ENCODE measurements around the gene CRYBA1.
"Not testable (repeated sequence)": the region's sequence is repeated elsewhere in the genome, so short reads cannot be mapped to it uniquely, and the experiment has no call there.

The CRYBA1 gene

DNA sequence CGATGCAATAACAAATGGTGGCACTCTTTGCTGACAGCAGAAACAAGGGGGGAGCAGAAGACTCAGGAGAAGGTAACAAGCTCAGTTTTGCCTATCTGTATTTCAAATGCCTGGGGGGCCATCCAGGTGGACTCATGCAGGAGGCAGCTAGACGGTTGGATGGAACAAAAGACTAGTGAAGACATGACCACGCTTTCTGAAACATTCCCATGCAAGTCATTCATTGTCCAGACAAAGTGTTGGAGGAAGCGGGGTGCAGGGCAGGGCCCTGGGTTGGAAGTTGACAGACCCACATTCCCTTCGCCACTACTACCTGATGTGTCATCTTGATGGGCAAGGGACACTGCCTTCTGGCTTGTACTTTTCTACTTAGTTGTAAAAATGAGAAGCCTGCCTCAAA, 29.8 kb upstream of the CRYBA1 start:
- TF ChIP-seq, protein P1, sequence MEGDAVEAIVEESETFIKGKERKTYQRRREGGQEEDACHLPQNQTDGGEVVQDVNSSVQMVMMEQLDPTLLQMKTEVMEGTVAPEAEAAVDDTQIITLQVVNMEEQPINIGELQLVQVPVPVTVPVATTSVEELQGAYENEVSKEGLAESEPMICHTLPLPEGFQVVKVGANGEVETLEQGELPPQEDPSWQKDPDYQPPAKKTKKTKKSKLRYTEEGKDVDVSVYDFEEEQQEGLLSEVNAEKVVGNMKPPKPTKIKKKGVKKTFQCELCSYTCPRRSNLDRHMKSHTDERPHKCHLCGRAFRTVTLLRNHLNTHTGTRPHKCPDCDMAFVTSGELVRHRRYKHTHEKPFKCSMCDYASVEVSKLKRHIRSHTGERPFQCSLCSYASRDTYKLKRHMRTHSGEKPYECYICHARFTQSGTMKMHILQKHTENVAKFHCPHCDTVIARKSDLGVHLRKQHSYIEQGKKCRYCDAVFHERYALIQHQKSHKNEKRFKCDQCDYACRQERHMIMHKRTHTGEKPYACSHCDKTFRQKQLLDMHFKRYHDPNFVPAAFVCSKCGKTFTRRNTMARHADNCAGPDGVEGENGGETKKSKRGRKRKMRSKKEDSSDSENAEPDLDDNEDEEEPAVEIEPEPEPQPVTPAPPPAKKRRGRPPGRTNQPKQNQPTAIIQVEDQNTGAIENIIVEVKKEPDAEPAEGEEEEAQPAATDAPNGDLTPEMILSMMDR (IDR thresholded peaks at IDR 0.05; ENCODE audit: control insufficient read depth, extremely low read depth, insufficient read depth), result no peak
- no peak overlapping the region for H3K4me3 ChIP-seq (ENCODE audit: low read depth, low read length)
- DNase-seq (ENCODE audit: low read depth), result no peak

DNA sequence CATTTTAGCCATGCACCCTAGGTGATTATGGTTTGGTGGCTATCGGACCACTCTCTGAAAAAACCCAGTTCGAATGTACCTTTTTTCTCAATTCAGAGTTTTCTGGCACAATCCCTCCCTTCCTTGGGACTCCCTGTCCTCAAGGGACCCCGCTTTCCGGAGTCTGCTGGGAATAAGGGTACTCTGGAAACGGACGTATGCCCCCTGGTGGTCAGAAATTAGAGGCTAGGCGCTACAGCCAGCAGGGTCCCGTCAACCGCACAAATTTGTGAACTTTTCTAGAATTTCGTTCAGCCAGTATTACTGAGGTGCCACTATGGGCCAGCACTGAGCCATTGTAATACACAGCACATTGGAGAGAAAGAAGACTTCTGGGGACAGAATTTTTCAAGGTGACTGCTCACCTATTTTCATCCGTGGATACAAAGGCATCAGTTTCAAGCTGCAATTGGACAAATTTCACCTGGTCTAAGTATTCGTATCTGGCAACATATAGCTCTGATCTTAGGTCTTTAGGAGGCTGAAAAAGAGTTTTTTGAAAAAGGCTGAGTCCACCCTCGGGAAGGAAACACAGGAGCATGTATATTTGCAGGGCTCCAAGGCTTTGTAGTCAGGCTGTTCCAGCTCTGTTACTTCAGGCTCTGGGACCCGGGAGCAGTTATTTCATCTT, 27.1 kb upstream of the CRYBA1 start:
- DNase-seq (ENCODE audit: low read depth), result no peak
- no peak overlapping the region for H3K4me3 ChIP-seq (ENCODE audit: low read depth, low read length)
- TF ChIP-seq, protein P1 (IDR thresholded peaks at IDR 0.05; ENCODE audit: control insufficient read depth, extremely low read depth, insufficient read depth), result peak; percentile 75

DNA sequence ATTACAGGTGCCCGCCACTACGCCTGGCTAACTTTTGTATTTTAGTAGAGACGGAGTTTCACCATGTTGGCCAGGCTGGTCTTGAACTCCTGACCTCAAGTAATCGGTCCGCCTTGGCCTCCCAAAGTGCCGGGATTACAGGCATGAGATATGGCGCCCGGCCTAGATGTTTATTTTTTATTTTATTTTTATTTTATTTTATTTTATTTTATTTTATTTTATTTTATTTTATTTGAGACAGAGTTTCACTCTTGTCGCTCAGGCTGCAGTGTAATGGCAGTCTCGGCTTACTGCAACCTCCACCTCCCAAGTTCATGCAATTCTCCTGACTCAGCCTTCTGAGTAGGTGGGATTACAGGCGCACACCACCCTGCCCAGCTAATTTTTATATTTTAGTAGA, 25.3 kb upstream of the CRYBA1 start:
- not testable (repeated sequence) for H3K4me3 ChIP-seq (ENCODE audit: low read depth, low read length); DNase-seq (ENCODE audit: low read depth)

DNA sequence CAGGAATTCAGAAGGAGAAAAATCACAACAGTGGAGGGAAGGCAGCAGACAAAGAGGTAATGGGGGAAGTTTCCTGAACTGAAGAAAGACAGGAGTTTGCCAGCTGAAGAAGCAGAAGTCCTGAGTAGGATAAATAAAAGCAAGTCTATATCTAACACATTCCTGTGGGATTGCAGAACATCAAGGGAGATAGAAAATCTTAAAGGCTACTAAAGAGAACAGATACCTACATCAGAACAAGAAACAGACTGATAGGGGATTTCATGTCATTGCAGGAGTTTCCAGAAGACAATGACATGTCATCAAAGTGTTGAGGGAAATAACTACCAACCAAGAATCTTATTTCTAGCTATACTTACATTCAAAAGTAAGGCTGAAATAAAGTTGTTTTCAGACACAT, 21.3 kb upstream of the CRYBA1 start:
- TF ChIP-seq, protein P1 (IDR thresholded peaks at IDR 0.05; ENCODE audit: control insufficient read depth, extremely low read depth, insufficient read depth), result no peak
- no peak overlapping the region for H3K4me3 ChIP-seq (ENCODE audit: low read depth, low read length)
- no peak for DNase-seq (ENCODE audit: low read depth)

DNA sequence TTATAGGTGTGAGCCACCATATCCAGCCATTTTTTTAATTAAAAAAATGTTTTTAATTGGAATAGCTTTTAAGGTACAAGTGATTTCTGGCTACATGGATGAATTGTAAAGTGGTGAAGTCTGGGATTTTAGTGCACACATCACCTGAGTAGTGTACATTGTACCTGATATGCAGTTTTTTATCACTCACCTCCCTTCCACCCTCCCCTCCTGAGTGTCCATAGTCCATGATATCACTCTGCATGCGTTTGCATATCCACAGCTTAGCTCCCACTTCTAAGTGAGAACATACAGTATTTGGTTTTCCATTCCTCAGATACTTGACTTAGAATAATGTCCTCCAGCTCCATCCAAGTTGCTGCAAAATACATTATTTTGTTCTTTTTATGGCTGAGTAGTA, 13.4 kb upstream of the CRYBA1 start:
- no peak overlapping the region for H3K4me3 ChIP-seq (ENCODE audit: low read depth, low read length)
- DNase-seq (ENCODE audit: low read depth), result no peak
- TF ChIP-seq, protein P1 (IDR thresholded peaks at IDR 0.05; ENCODE audit: control insufficient read depth, extremely low read depth, insufficient read depth), result no peak

DNA sequence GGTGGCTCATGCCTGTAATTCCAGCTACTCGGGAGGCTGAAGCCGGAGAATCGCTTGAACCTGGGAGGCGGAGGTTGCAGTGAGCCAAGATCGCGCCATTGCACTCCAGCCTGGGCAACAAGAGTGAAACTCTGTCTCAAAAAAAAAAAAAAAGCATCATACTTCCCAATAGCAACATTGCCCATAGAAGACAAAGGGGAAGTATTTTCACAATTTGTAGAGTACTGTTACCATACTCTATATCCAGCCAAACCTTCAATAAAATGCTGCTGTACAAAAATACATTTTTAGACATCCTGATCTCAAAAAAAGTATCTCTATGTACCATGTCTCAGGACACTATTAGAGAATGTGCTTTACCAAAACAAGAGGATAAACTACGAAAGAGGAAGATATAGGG, 11.7 kb upstream of the CRYBA1 start:
- not testable (repeated sequence) for DNase-seq (ENCODE audit: low read depth); H3K4me3 ChIP-seq (ENCODE audit: low read depth, low read length)

DNA sequence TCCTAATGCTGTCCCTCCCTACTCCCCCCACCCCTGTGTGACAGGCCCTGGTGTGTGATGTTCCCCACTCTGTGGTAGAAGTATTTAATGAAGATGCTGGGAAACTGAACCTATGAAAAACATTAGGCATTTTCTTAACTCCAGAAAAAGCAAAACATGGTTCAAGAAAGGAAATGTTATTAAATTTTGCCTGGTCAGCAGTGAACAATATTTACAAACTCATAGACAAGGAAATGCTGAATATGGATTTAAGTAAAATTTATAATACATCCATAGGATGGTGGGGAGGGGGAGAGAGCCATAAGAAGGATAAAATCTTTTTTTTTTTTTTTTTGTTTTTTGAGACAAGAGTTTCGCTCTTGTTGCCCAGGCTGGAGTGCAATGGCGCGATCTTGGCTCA, 10.8 kb upstream of the CRYBA1 start:
- no peak for DNase-seq (ENCODE audit: low read depth)
- H3K4me3 ChIP-seq (ENCODE audit: low read depth, low read length), result no peak overlapping the region
- TF ChIP-seq, protein P1 (IDR thresholded peaks at IDR 0.05; ENCODE audit: control insufficient read depth, extremely low read depth, insufficient read depth), result no peak

DNA sequence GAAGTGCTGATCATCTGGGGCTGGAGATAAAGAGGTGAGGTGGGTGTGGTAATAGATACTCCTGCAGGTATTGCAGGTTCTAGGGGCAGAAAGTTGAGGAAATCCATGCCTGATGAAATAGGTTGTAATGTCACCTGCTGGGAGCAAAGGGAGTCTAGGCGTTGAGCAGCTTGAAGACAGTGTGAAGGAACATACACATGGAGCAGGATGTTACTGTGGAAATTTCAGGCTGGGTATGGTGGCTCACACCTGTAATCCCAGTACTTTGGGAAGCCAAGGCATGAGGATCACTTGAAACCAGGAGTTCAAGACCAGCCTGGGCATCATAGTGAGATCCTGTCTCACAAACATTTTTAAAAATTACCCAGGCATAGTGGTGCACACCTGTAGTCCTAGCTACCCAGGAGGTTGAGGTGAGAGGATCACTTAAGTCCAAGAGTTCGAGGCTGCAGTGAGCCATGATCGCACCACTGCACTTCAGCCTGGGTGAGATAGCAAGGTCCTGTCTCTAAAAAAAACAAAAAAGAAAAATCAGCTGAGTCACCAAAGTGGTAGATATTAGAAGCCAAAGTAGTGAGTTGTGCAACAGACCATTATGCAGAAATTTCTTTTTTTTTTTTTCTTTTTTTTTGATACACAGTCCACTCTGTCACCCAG, 9.1 kb upstream of the CRYBA1 start:
- H3K4me3 ChIP-seq (ENCODE audit: low read depth, low read length), result no peak overlapping the region
- TF ChIP-seq, protein P1 (IDR thresholded peaks at IDR 0.05; ENCODE audit: control insufficient read depth, extremely low read depth, insufficient read depth), result no peak
- DNase-seq (ENCODE audit: low read depth), result no peak
